ENCODE measurements around the gene NKAIN2. TPM values are rescaled to one million over a fixed set of nuclear protein-coding genes. Genes with fewer than 3 reads are reported as not detected.

Gene NKAIN2
- total and polyA plus RNA-seq, 9 of the 15 experiments (the other 6 are each of a cell fraction or from before 2014, with no cell fraction given): not detected

DNA sequence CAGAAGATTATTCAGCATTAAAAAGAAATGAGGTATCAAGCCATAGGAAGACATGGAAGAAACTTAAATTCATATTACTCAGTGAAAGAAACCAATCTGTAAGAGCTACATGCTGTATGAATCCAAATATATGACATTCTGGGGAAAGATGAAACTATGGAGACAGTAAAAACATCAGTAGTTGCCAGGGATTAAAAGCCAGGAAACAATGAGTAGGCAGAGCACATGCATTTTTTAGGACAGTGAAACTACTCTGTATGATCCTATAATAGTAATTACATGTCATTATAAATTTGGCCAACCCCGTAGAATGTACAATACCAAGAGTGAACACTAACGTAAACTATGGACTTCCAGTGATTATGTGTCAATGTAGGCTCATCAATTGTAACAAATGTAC is 1065.8 kb downstream of the NKAIN2 start (continued):
- no peak for TF ChIP-seq MEF2A (IDR thresholded peaks at IDR 0.05; ENCODE audit: control insufficient read depth, low read depth, low read length)

DNA sequence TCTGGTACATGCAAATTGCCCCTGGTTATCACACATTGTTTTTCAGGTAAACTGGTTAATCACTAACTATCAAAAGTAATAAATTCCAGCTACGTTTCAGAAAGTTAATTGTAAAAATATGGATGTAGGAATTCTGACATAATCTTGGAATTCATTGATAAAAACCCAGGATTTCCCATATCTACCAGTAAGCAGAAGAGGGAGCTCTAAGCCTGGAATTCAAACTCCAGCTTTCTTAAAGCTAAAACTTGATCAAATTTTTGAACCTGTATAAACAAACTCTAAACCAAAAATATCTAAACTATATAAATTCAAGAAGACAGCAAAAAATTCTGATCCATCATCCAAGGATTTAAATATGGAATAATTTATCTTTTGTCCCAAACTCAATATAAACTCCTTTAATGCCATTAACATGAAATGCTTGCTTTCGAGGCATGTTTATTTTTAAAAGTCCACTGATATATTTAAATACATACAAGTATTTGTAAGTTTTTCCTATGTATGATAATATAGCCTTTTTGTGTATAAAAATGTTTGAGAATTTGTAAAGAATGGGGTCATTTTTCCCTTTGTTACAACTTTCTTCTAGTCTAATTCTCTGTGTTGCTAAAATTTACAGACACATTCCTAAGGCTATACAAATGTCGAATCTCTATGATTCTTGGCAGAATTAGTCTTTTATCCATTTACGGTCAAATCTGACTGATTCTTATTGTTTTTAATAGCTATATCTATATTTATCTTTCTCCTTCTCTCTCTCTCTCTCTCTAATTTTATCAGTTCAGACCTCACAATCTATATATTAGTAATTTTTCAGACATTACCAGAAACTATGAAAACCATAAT is 1067.2 kb downstream of the NKAIN2 start:
- Histone ChIP-seq H3K4me1 (replicated peaks in 1 of 2; ENCODE audit: control insufficient read depth in 2 of 2, insufficient read depth in 2 of 2, low read length in 2 of 2) (no peaks in the 10 kb centered on the region; a peak in 1 of 5 replicates), H4K20me1 (replicated peaks; ENCODE audit: control insufficient read depth, insufficient read depth, low read length) (no peaks in the 10 kb centered on the region), H3K36me3 (ENCODE audit: control insufficient read depth, insufficient read depth, low read length) (no peaks in the 10 kb centered on the region), H3K9ac (ENCODE audit: insufficient read depth in 1 of 2, low read depth in 2 of 2, low read length in 2 of 2) (no peak overlapping the region), H3K79me2 (ENCODE audit: control insufficient read depth, insufficient read depth, low read length) (no peaks in the 10 kb centered on the region), H3K27ac (ENCODE audit: extremely low read depth, low read depth, low read length) (no peak overlapping the region), H3K27me3 (ENCODE audit: control insufficient read depth in 2 of 2, insufficient read depth in 2 of 2, low read length in 2 of 2) (no peaks in the 10 kb centered on the region), H2AFZ (ENCODE audit: low read depth, low read length) (no peak overlapping the region), H3K4me2 (ENCODE audit: insufficient read depth, low read length) (no peak overlapping the region), H3K9me1 (ENCODE audit: control insufficient read depth, insufficient read depth, low read length) (no peaks in the 10 kb centered on the region), H3K9me3 (replicated peaks; ENCODE audit: control insufficient read depth, insufficient read depth, low read depth, low read length) (no peaks in the 10 kb centered on the region), H3K4me3 (no peak overlapping the region)
- FAIRE-seq: peak; percentile 76
- POLR2A ChIA-PET: interaction anchor here (0.6 to 1.0 kb wide), 2 partner anchors 283 to 403 kb away, joined by 4 read pairs; partner anchors contain the start of gene TPD52L1
- intact Hi-C loops (cut with micrococcal nuclease): loop anchor here (1.0 to 2.0 kb wide), 4 partner anchors 90 to 888 kb away; no protein-coding TSS in a partner anchor
- in situ Hi-C loops (cut with MboI): loop anchor here (5.0 to 10.0 kb wide), 4 partner anchors 241 to 974 kb away; partner anchors contain the start of gene HDDC2
- DNase-seq (ENCODE audit: extremely low read depth in 1 of 4, low spot score in 3 of 4): peak in 2 of 4 experiments; percentile 21 to 50
- no TSS peak for BruUV-seq (replicated peaks)
- CTCF ChIA-PET (ENCODE audit: low intra/inter-chr PET ratio): interaction anchor here (0.6 to 1.9 kb wide), 5 partner anchors 243 to 1097 kb away, joined by 3 to 16 read pairs (median 5); no protein-coding TSS in a partner anchor
- ATAC-seq: peak; percentile 55; the same call in 1 of the 3 replicates
- WGBS (ENCODE audit: insufficient coverage, low coverage, missing lambda C conversion rate): 29% methylated on average over 4 of the region's 4 CpGs
- TF ChIP-seq, protein P1, sequence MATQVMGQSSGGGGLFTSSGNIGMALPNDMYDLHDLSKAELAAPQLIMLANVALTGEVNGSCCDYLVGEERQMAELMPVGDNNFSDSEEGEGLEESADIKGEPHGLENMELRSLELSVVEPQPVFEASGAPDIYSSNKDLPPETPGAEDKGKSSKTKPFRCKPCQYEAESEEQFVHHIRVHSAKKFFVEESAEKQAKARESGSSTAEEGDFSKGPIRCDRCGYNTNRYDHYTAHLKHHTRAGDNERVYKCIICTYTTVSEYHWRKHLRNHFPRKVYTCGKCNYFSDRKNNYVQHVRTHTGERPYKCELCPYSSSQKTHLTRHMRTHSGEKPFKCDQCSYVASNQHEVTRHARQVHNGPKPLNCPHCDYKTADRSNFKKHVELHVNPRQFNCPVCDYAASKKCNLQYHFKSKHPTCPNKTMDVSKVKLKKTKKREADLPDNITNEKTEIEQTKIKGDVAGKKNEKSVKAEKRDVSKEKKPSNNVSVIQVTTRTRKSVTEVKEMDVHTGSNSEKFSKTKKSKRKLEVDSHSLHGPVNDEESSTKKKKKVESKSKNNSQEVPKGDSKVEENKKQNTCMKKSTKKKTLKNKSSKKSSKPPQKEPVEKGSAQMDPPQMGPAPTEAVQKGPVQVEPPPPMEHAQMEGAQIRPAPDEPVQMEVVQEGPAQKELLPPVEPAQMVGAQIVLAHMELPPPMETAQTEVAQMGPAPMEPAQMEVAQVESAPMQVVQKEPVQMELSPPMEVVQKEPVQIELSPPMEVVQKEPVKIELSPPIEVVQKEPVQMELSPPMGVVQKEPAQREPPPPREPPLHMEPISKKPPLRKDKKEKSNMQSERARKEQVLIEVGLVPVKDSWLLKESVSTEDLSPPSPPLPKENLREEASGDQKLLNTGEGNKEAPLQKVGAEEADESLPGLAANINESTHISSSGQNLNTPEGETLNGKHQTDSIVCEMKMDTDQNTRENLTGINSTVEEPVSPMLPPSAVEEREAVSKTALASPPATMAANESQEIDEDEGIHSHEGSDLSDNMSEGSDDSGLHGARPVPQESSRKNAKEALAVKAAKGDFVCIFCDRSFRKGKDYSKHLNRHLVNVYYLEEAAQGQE (IDR thresholded peaks at IDR 0.05; ENCODE audit: borderline replicate concordance): peak; percentile 82
- TF ChIP-seq, protein P1 (CRISPR knock-in tag; IDR thresholded peaks at IDR 0.05; ENCODE audit: low read depth): no peak
- TF ChIP-seq, protein P2, sequence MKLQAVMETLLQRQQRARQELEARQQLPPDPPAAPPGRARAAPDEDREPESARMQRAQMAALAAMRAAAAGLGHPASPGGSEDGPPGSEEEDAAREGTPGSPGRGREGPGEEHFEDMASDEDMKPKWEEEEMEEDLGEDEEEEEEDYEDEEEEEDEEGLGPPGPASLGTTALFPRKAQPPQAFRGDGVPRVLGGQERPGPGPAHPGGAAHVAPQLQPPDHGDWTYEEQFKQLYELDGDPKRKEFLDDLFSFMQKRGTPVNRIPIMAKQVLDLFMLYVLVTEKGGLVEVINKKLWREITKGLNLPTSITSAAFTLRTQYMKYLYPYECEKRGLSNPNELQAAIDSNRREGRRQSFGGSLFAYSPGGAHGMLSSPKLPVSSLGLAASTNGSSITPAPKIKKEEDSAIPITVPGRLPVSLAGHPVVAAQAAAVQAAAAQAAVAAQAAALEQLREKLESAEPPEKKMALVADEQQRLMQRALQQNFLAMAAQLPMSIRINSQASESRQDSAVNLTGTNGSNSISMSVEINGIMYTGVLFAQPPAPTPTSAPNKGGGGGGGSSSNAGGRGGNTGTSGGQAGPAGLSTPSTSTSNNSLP (IDR thresholded peaks at IDR 0.05; ENCODE audit: borderline replicate concordance, low read depth, low read length): peak; percentile 42; the same call in 1 of the 2 replicates
- no peak for TF ChIP-seq ESRRB (CRISPR knock-in tag; IDR thresholded peaks at IDR 0.05; ENCODE audit: borderline replicate concordance)
- TF ChIP-seq, protein P3, sequence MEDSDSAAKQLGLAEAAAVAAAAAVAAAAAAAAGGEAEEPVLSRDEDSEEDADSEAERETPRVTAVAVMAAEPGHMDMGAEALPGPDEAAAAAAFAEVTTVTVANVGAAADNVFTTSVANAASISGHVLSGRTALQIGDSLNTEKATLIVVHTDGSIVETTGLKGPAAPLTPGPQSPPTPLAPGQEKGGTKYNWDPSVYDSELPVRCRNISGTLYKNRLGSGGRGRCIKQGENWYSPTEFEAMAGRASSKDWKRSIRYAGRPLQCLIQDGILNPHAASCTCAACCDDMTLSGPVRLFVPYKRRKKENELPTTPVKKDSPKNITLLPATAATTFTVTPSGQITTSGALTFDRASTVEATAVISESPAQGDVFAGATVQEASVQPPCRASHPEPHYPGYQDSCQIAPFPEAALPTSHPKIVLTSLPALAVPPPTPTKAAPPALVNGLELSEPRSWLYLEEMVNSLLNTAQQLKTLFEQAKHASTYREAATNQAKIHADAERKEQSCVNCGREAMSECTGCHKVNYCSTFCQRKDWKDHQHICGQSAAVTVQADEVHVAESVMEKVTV (CRISPR knock-in tag; IDR thresholded peaks at IDR 0.05): peak; percentile 92
